GM18873 (cell line): ENCODE data around the gene ANKS3.

Source experiments
- ATAC-seq: cut with Tn5 transposase; IDR thresholded peaks from one replicate; pipeline ENCODE4 v1.9.1; 2021; ENCODE audit warnings: mild to moderate bottlenecking, moderate library complexity, moderate number of reproducible peaks; ENCODE audit not compliant: unreplicated experiment, low FRiP score

ANKS3 gene

GRCh38 chr16:4674926-4675530 is 59.0 kb downstream of the ANKS3 start:
- no peak for ATAC-seq

GRCh38 chr16:4673387-4674046 is 60.6 kb downstream of the ANKS3 start:
- ATAC-seq: no peak

- no peak for ATAC-seq
Measured at GRCh38 chr16:4668313-4668960, 65.6 kb downstream of the ANKS3 start.

- no peak for ATAC-seq
Measured at GRCh38 chr16:4667203-4667963, 66.7 kb downstream of the ANKS3 start.

GRCh38 chr16:4666537-4667202 is 67.4 kb downstream of the ANKS3 start:
- no peak for ATAC-seq

- no peak for ATAC-seq
Measured at GRCh38 chr16:4664538-4665418, 69.3 kb downstream of the ANKS3 start.

- ATAC-seq: no peak
Measured at GRCh38 chr16:4663777-4664465, 70.2 kb downstream of the ANKS3 start.

- no peak for ATAC-seq
Measured at GRCh38 chr16:4663465-4663776, 70.7 kb downstream of the ANKS3 start.

- no peak for ATAC-seq
Measured at GRCh38 chr16:4661661-4662060, 72.4 kb downstream of the ANKS3 start.

- no peak for ATAC-seq
Measured at GRCh38 chr16:4660454-4661007, 73.5 kb downstream of the ANKS3 start.

GRCh38 chr16:4659363-4660353 is 74.4 kb downstream of the ANKS3 start:
- ATAC-seq: no peak

GRCh38 chr16:4656695-4657686 is 77.1 kb downstream of the ANKS3 start:
- ATAC-seq: no peak

GRCh38 chr16:4656221-4656620 is 77.8 kb downstream of the ANKS3 start:
- ATAC-seq: no peak

- ATAC-seq: no peak
Measured at GRCh38 chr16:4655801-4656200, 78.3 kb downstream of the ANKS3 start.

GRCh38 chr16:4654964-4655590 is 79.0 kb downstream of the ANKS3 start:
- no peak for ATAC-seq
